DOHH2 (cell line): Measurements from ENCODE around the gene CYRIA.
A peak's percentile ranks its signal among the peaks of the same experiment; 100 is the strongest.

Source experiments
- H3F3A ChIP-seq: fragments of 200-600 bp; sonication (generic), shearing (Covaris generic); 2 replicates; pipeline ENCODE4 v1.6.0; 2016; ENCODE audit warnings: antibody characterized with exemption, mild to moderate bottlenecking; ENCODE audit not compliant: control insufficient read depth, insufficient read depth
- H3K27ac ChIP-seq: fragments of 200-600 bp; sonication (generic); 2 replicates; pipeline ENCODE4 v1.5.1; 2014; ENCODE audit warnings: low read depth, mild to moderate bottlenecking, low read length, moderate library complexity
- H3K27me3 ChIP-seq: fragments of 200-600 bp; sonication (generic); 2 replicates; pipeline ENCODE4 v1.6.1; 2014; ENCODE audit warnings: mild to moderate bottlenecking, low read length, mixed read lengths; ENCODE audit not compliant: control insufficient read depth
- H3K36me3 ChIP-seq: fragments of 200-600 bp; sonication (generic); 2 replicates; pipeline ENCODE4 v1.6.1; 2014; ENCODE audit warnings: mild to moderate bottlenecking, low read length, moderate library complexity, mixed read lengths; ENCODE audit not compliant: control insufficient read depth
- H3K4me1 ChIP-seq: fragments of 200-600 bp; sonication (generic); 2 replicates; pipeline ENCODE4 v1.6.1; 2014; ENCODE audit warnings: mild to moderate bottlenecking, low read length, mixed read lengths; ENCODE audit not compliant: control insufficient read depth
- H3K4me2 ChIP-seq: fragments of 200-600 bp; sonication (generic); 2 replicates; pipeline ENCODE4 v1.6.0; 2014; ENCODE audit warnings: mild to moderate bottlenecking, low read length, moderate library complexity
- H3K4me3 ChIP-seq: fragments of 200-600 bp; sonication (generic); 2 replicates; pipeline ENCODE4 v1.5.1; 2014; ENCODE audit warnings: mild to moderate bottlenecking, low read length, mixed read lengths
- H3K79me2 ChIP-seq: fragments of 200-600 bp; sonication (generic); 2 replicates; pipeline ENCODE4 v1.6.1; 2014; ENCODE audit warnings: mild to moderate bottlenecking, low read length, mixed read lengths; ENCODE audit not compliant: control insufficient read depth
- H3K9me2 ChIP-seq: fragments of 200-600 bp; sonication (generic); replicated peaks from 2 replicates; pipeline ENCODE4 v1.6.1; 2014; ENCODE audit warnings: mild to moderate bottlenecking, low read length, mixed read lengths; ENCODE audit not compliant: control insufficient read depth
- H3K9me3 ChIP-seq: fragments of 200-600 bp; sonication (generic); 2 replicates; pipeline ENCODE4 v1.6.1; 2014; ENCODE audit warnings: antibody characterized with exemption, low read length, mixed read lengths; ENCODE audit not compliant: control insufficient read depth, insufficient read depth
- H4K20me1 ChIP-seq: fragments of 200-600 bp; sonication (generic); 2 replicates; pipeline ENCODE4 v1.6.0; 2014; ENCODE audit warnings: low read depth, mild to moderate bottlenecking, antibody characterized with exemption, low read length, moderate library complexity; ENCODE audit not compliant: control insufficient read depth, insufficient read depth
- CTCF ChIP-seq: fragments of 200-600 bp; sonication (generic); IDR thresholded peaks from one replicate; pipeline ENCODE4 v1.5.1; 2014; ENCODE audit warnings: antibody characterized with exemption, mild to moderate bottlenecking, low read depth, low read length; ENCODE audit not compliant: poor library complexity, severe bottlenecking
- EZH2phosphoT487 ChIP-seq: fragments of 200-600 bp; sonication (generic); IDR thresholded peaks from 2 replicates; pipeline ENCODE4 v1.6.1; 2017; ENCODE audit warnings: borderline replicate concordance, mild to moderate bottlenecking, antibody characterized with exemption, low read length, moderate library complexity, mixed read lengths

The CYRIA gene

GRCh38 chr2:16635791-16636699 is 29.6 kb downstream of the CYRIA start:
- Histone ChIP-seq H3K4me3 (peak overlapping the region; percentile 34), H3K4me2 (peak overlapping the region; percentile 55), H4K20me1 (no peaks in the 10 kb centered on the region), H3K4me1 (peaks cover 90% of the 10 kb centered on the region), H3K9me3 (no peaks in the 10 kb centered on the region), H3F3A (peaks cover 6% of the 10 kb centered on the region; the same call in 1 of the 2 replicates), H3K36me3 (peaks cover 18% of the 10 kb centered on the region), H3K79me2 (peaks cover 19% of the 10 kb centered on the region), H3K27me3 (no peaks in the 10 kb centered on the region), H3K9me2 (no peaks in the 10 kb centered on the region), H3K27ac (no peak overlapping the region)
- TF ChIP-seq EZH2phosphoT487 (no peak), CTCF (peak; percentile 38)

- no peak overlapping the region for H3K4me2 ChIP-seq
- H3K36me3 ChIP-seq: peaks cover 23% of the 10 kb centered on the region
- H3F3A ChIP-seq: peaks cover 7% of the 10 kb centered on the region; the same call in 1 of the 2 replicates
- H3K4me3 ChIP-seq: no peak overlapping the region
- no peaks in the 10 kb centered on the region for H3K9me3 ChIP-seq
- H3K4me1 ChIP-seq: peaks cover 90% of the 10 kb centered on the region
- no peaks in the 10 kb centered on the region for H4K20me1 ChIP-seq
- no peaks in the 10 kb centered on the region for H3K27me3 ChIP-seq
- no peaks in the 10 kb centered on the region for H3K9me2 ChIP-seq
- no peak for TF ChIP-seq CTCF
- TF ChIP-seq EZH2phosphoT487: no peak
- H3K27ac ChIP-seq: no peak overlapping the region
- H3K79me2 ChIP-seq: peaks cover 34% of the 10 kb centered on the region
Measured at GRCh38 chr2:16633621-16634430, 31.8 kb downstream of the CYRIA start.

GRCh38 chr2:16632598-16632997 is 33.0 kb downstream of the CYRIA start:
- H3K4me2 ChIP-seq: no peak overlapping the region
- H4K20me1 ChIP-seq: no peaks in the 10 kb centered on the region
- H3K9me3 ChIP-seq: no peaks in the 10 kb centered on the region
- peaks cover 5% of the 10 kb centered on the region; the same call in 1 of the 2 replicates for H3F3A ChIP-seq
- TF ChIP-seq CTCF: no peak
- no peak for TF ChIP-seq EZH2phosphoT487
- no peaks in the 10 kb centered on the region for H3K9me2 ChIP-seq
- H3K27ac ChIP-seq: no peak overlapping the region
- no peak overlapping the region for H3K4me3 ChIP-seq
- peaks cover 90% of the 10 kb centered on the region for H3K4me1 ChIP-seq
- no peaks in the 10 kb centered on the region for H3K27me3 ChIP-seq
- peaks cover 23% of the 10 kb centered on the region for H3K36me3 ChIP-seq
- H3K79me2 ChIP-seq: peaks cover 30% of the 10 kb centered on the region
